GM12872 (cell line): ENCODE data around the gene AHR.

ENCODE experiments used
- CTCF ChIP-seq: IDR thresholded peaks from 3 replicates; pipeline ENCODE4 v1.5.1; 2011; ENCODE audit warnings: low read depth, mild to moderate bottlenecking, low read length, moderate library complexity; ENCODE audit not compliant: insufficient read depth

Gene AHR

GRCh38 chr7:17299483-17299991 lies 1.1 kb downstream of the AHR start:
- TF ChIP-seq CTCF, result no peak

GRCh38 chr7:17300012-17300411 lies 1.6 kb downstream of the AHR start:
- TF ChIP-seq CTCF, result no peak

GRCh38 chr7:17300437-17300836 lies 2.0 kb downstream of the AHR start:
- no peak for TF ChIP-seq CTCF

- peak; percentile 44 for TF ChIP-seq CTCF
Measured at GRCh38 chr7:17301471-17302456, 3.3 kb downstream of the AHR start.

GRCh38 chr7:17302575-17303142 lies 4.2 kb downstream of the AHR start:
- TF ChIP-seq CTCF, result peak; percentile 41; the same call in 2 of the 3 replicates

GRCh38 chr7:17304926-17305325 lies 6.5 kb downstream of the AHR start:
- no peak for TF ChIP-seq CTCF

GRCh38 chr7:17305387-17306171 lies 7.1 kb downstream of the AHR start:
- TF ChIP-seq CTCF, result no peak
